ENCODE measurements around the gene TEX51. TPM values are rescaled to one million over a fixed set of nuclear protein-coding genes. Genes with fewer than 3 reads are reported as not detected.

The TEX51 gene
- polyA plus RNA-seq, 12 donors = not detected

GRCh38 chr2:126893153-126893552 is 5.5 kb upstream of the TEX51 start:
- DNase-seq = no peak

- no peak for DNase-seq
Observed at GRCh38 chr2:126893606-126894005, 5.1 kb upstream of the TEX51 start.

- no peak for DNase-seq
Observed at GRCh38 chr2:126894082-126894481, 4.6 kb upstream of the TEX51 start.

GRCh38 chr2:126894585-126895182 is 4.0 kb upstream of the TEX51 start:
- no peak for DNase-seq

GRCh38 chr2:126895336-126895735 is 3.4 kb upstream of the TEX51 start:
- DNase-seq = no peak

GRCh38 chr2:126896471-126896870 is 2.2 kb upstream of the TEX51 start:
- DNase-seq = no peak

- no peak for DNase-seq
Observed at GRCh38 chr2:126899616-126900185, 1.0 kb downstream of the TEX51 start.

- no peak for DNase-seq
Observed at GRCh38 chr2:126900646-126901319, 2.1 kb downstream of the TEX51 start.

GRCh38 chr2:126901459-126901858 is 2.8 kb downstream of the TEX51 start:
- DNase-seq = no peak

GRCh38 chr2:126902152-126902835 is 3.6 kb downstream of the TEX51 start:
- DNase-seq = no peak

- no peak for DNase-seq
Observed at GRCh38 chr2:126902859-126903258, 4.2 kb downstream of the TEX51 start.

- DNase-seq = no peak
Observed at GRCh38 chr2:126905991-126906390, 7.3 kb downstream of the TEX51 start.

GRCh38 chr2:126906781-126907180 is 8.1 kb downstream of the TEX51 start:
- DNase-seq = no peak

GRCh38 chr2:126907671-126908070 is 9.0 kb downstream of the TEX51 start:
- no peak for DNase-seq

- DNase-seq = no peak
Observed at GRCh38 chr2:126908721-126909177, 10.1 kb downstream of the TEX51 start.

- no peak for DNase-seq
Observed at GRCh38 chr2:126909366-126909765, 10.7 kb downstream of the TEX51 start.

GRCh38 chr2:126909781-126910180 is 11.1 kb downstream of the TEX51 start:
- DNase-seq = no peak

GRCh38 chr2:126910637-126911036 is 11.9 kb downstream of the TEX51 start:
- no peak for DNase-seq

GRCh38 chr2:126911111-126911796 is 12.6 kb downstream of the TEX51 start:
- no peak for DNase-seq

GRCh38 chr2:126912201-126912600 is 13.5 kb downstream of the TEX51 start:
- no peak for DNase-seq

GRCh38 chr2:126913329-126913728 is 14.6 kb downstream of the TEX51 start:
- DNase-seq = no peak
